GM11168 (cell line): Measurements from ENCODE around the gene PHC3.
"Not testable (repeated sequence)": the region's sequence is repeated elsewhere in the genome, so short reads cannot be mapped to it uniquely, and the experiment has no call there.

Experiments used
- in situ Hi-C: fragments of 300-500 bp; cut with MboI; formaldehyde crosslinking; loops from one replicate; pipeline ENCODE4 v1.12.0; 2022; ENCODE audit warnings: low sequenced_read_pairs; ENCODE audit not compliant: unreplicated experiment

Gene PHC3, protein sequence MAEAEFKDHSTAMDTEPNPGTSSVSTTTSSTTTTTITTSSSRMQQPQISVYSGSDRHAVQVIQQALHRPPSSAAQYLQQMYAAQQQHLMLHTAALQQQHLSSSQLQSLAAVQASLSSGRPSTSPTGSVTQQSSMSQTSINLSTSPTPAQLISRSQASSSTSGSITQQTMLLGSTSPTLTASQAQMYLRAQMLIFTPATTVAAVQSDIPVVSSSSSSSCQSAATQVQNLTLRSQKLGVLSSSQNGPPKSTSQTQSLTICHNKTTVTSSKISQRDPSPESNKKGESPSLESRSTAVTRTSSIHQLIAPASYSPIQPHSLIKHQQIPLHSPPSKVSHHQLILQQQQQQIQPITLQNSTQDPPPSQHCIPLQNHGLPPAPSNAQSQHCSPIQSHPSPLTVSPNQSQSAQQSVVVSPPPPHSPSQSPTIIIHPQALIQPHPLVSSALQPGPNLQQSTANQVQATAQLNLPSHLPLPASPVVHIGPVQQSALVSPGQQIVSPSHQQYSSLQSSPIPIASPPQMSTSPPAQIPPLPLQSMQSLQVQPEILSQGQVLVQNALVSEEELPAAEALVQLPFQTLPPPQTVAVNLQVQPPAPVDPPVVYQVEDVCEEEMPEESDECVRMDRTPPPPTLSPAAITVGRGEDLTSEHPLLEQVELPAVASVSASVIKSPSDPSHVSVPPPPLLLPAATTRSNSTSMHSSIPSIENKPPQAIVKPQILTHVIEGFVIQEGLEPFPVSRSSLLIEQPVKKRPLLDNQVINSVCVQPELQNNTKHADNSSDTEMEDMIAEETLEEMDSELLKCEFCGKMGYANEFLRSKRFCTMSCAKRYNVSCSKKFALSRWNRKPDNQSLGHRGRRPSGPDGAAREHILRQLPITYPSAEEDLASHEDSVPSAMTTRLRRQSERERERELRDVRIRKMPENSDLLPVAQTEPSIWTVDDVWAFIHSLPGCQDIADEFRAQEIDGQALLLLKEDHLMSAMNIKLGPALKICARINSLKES

GRCh38 chr3:170180908-170181885, at the start of gene PHC3:
Gene PHC3, minus strand, starts transcription at chr3:170181733. Its CDS starts 18 bp downstream, at chr3:170181715.
- in situ Hi-C loops, result loop anchor here (25.0 kb wide), 1 partner anchor 631 kb away; no protein-coding TSS in a partner anchor

DNA sequence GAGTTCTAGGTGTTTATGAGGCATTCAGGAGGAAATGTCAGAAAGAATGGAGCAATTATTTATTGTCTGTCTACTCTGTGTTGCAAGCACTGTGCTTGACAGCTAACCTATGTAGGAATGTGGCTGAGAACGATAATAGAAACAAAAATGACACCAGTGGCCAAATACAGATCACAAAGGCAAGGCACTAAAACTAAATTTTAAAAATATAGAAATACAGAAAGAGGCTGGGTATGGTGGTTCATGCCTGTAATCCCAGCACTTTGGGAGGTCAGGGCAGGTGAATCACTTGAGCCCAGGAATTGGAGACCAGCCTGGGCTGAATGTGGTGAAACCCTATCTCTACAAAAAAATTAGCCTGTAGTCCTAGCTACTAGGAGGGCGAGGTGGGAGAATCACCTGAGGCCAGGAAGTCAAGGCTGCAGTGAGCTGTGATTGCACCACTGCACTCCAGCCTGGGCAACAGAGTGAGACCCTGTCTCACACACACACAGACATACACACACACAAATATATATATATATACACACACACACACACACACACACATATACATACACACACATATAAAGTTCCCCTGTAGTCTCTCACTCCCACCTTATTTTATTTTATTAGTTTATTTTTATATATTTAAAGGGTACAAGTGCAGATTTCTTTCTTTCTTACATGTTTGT, 46.7 kb upstream of the PHC3 start:
- in situ Hi-C loops, result no loop called here

GRCh38 chr3:170226426-170226960, 45.0 kb upstream of the PHC3 start:
- in situ Hi-C loops, result no loop called here

DNA sequence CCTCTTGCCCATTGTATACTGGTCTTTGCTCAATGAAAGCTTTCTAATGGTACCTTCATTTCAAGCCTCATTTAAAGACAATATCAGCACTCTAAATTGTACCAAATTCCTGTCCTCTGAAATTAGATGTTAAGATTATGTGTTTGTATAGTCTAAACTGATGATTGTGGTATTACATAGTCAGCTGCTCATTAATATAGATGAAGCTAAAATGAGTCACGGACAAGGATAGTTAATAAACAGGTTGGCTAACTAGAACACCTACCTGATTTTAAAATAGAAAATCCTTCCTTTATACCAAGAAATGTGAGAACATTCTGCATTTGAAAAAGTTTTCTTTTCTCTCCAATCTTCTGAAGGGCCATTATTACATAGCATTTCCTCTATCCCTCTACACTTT, 43.6 kb upstream of the PHC3 start:
- in situ Hi-C loops, result no loop called here

- in situ Hi-C loops, result no loop called here
Measured at GRCh38 chr3:170222647-170223541, 41.4 kb upstream of the PHC3 start.

DNA sequence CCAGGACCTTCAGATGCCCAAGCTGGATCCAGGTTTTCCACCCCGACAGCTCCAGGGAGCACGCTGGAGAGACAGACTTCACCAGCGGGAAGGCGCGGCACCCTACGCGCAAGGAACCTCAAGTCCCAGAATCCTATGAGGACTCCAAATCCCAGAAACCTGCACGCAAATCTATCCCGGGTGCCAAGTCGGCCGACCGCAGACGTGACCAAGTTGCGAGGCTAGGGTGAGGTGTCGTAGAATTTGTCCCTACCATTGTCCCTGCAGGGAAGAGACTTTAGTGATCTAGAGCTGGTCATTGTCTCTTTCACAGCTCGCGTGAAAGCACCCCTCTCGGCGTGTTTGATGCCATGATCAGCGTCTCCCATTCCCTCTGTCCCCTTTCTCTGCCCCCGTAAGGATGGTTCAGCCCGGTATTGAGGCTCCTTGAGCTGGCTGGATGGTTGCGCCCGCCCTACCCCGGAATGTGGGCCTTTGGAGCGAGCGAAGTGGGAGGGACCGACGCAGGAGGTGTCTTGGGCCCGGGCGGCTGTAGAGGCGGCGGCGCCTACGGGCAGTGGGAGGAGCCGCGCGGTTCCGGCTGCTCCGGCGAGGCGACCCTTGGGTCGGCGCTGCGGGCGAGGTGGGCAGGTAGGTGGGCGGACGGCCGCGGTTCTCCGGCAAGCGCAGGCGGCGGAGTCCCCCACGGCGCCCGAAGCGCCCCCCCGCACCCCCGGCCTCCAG, 40.6 kb upstream of the PHC3 start, which contains the start of gene PRKCI:
Gene PRKCI, plus strand, starts transcription at position 501 of the 723 bp plus-strand sequence. CDS start 246 bp downstream, outside the sequence.
- in situ Hi-C loops, result no loop called here

- in situ Hi-C loops, result no loop called here
Measured at GRCh38 chr3:170220871-170221270, 39.3 kb upstream of the PHC3 start.

GRCh38 chr3:170219850-170220249, 38.3 kb upstream of the PHC3 start:
- in situ Hi-C loops, result no loop called here

GRCh38 chr3:170211668-170212067, 30.1 kb upstream of the PHC3 start:
- in situ Hi-C loops, result no loop called here

- in situ Hi-C loops, result no loop called here
Measured at GRCh38 chr3:170207717-170208116, 26.2 kb upstream of the PHC3 start.

DNA sequence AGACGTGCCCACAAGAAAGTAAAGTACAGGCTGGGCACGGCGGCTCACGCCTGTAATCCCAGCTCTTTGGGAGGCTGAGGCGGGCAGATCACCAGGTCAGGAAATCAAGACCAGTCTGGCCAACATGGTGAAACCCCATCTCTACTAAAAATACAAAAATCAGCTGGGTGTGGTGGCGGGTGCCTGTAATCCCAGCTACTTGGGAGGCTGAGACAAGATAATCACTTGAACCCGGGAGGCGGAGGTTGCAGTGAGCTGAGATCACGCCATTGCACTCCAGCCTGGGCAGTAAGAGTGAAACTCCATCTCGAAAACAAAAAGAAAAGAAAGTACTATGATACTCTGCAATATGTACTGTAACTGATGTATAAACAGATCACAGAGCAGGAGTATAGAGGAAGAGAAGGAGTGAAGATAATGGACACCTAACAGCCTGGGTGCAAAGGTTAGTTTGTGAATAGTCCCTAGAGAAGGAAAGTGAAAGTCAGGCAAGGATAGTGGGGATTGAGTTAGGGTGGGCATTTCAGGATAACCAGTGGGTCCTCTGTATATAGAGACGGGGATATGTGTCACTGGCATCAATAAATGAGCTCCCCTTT, 24.7 kb upstream of the PHC3 start:
- in situ Hi-C loops, result not testable (repeated sequence)

DNA sequence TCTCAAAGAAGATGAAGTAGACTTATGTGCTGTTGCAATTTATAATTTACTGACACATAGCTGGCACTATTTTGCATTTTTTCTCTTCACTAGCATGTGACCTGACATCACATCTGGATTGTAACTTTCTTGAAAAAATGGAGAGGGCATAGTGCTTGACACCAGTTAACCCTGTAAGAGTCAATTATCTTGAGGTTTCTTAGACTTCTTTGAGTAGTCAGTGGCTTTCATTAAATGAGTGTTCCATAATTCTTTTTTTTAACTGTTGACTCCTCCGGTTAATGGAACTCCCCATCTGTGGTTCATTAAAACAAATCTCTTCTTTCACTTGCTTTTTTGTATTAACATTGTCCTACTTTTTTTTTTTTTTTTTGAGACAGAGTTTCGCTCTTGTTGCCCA, 23.8 kb upstream of the PHC3 start:
- in situ Hi-C loops, result no loop called here

GRCh38 chr3:170204509-170204908, 23.0 kb upstream of the PHC3 start:
- in situ Hi-C loops, result no loop called here

- in situ Hi-C loops, result no loop called here
Measured at GRCh38 chr3:170204023-170204472, 22.5 kb upstream of the PHC3 start.

DNA sequence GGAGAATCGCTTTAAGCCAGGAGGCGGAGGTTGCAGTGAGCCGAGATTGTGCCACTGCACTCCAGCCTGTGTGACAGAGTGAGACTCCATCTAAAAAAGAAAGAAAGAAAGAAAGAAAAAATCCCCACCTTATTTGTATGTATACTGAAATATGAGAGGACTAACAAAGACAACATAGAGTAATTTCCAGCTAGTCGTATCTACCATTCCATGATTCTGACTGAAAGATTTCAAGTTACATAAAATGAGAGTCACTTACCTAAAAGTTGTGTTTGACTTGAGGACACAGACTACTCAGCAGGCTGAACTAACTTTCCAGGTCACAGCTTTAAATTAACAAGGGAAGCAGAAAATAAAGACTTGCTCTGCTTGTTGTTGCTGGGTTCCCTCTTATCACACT, 21.9 kb upstream of the PHC3 start:
- in situ Hi-C loops, result no loop called here

- in situ Hi-C loops, result no loop called here
Measured at GRCh38 chr3:170201527-170201926, 20.0 kb upstream of the PHC3 start.

GRCh38 chr3:170200987-170201386, 19.5 kb upstream of the PHC3 start:
- in situ Hi-C loops, result no loop called here
